Activated CD4-positive, alpha-beta T cell treated with anti-CD3 and anti-CD28 coated beads for 48 hours (primary cell): ENCODE measurements around the gene REEP3.
"Not testable (repeated sequence)": the region's sequence is repeated elsewhere in the genome, so short reads cannot be mapped to it uniquely, and the experiment has no call there.

Experiments
- DNase-seq: peaks from one replicate; pipeline ENCODE4 v3.0.0-alpha.2; 2020

Gene REEP3

DNA sequence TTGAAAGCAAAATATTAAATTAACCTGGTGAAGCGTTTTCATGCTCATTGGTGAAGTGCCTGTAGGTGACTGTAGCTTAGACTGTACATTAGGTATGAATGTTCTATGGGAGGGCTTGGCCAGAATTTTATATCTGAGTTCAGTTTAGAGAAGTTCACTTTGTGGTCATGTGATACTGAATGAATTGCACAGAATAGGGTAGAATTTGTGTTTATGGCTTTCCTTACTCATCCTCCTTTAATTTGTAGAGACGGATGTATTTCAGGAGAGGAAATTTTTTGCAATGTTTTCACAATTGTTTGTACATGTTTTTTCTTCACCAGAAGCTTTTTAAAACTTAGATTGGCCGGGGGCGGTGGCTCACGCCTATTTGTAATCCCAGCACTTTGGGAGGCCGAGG, 32.3 kb downstream of the REEP3 start:
- DNase-seq: no peak

- DNase-seq: no peak
Observed at GRCh38 chr10:63554657-63555056, 33.5 kb downstream of the REEP3 start.

- no peak for DNase-seq
Observed at GRCh38 chr10:63555330-63555729, 34.1 kb downstream of the REEP3 start.

DNA sequence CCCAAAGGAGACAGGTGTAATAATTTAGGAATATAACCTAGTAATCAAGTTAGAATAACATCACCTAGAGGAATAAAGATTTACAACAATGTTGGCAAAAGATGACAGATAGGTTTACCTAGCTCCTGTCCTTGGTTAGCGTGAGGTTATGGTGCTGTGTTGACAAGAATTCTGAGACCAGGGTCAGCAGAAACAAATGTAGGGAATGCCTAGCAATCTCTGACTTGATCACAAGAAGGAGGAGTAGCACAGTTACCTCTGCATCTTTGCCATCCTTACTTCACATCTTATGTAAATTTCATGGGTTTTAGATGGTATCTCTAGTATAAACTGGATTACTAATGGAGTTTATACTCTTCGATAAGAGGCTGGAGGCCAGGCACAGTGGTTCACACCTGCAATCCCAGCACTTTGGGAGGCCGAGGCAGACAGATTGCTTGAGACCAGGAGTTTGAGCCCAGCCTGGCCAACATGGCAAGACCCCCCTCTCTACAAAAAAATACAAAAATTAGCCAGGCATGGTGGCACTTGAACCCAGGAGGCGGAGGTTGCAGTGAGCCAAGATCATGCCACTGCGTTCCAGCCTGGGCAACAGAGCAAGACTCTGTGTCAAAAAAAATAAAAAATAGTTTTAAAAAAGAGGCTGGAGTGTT, 37.1 kb downstream of the REEP3 start:
- no peak for DNase-seq

- no peak for DNase-seq
Observed at GRCh38 chr10:63561341-63561740, 40.1 kb downstream of the REEP3 start.

GRCh38 chr10:63562391-63562790, 41.2 kb downstream of the REEP3 start:
- DNase-seq: no peak

GRCh38 chr10:63562857-63563256, 41.7 kb downstream of the REEP3 start:
- DNase-seq: no peak

DNA sequence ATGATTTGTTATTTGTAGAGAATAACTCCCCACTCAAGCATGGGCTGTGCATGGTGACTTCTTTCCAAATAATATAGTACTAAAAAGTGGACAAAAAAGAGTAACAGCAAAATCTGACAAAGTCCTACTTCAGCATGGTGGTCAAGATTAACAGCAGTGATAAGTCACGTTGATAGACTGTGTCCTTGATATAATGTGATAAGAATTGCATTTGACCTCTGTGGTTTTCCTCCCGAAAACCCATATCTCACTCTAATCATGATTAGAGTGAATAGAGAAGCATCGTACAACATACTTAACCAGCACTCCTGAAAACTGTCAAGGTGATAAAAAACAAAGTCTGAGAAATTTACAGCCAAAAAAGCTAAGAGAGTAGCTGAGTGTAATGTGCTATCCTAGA, 42.4 kb downstream of the REEP3 start:
- DNase-seq: no peak

GRCh38 chr10:63564731-63565130, 43.5 kb downstream of the REEP3 start:
- not testable (repeated sequence) for DNase-seq

DNA sequence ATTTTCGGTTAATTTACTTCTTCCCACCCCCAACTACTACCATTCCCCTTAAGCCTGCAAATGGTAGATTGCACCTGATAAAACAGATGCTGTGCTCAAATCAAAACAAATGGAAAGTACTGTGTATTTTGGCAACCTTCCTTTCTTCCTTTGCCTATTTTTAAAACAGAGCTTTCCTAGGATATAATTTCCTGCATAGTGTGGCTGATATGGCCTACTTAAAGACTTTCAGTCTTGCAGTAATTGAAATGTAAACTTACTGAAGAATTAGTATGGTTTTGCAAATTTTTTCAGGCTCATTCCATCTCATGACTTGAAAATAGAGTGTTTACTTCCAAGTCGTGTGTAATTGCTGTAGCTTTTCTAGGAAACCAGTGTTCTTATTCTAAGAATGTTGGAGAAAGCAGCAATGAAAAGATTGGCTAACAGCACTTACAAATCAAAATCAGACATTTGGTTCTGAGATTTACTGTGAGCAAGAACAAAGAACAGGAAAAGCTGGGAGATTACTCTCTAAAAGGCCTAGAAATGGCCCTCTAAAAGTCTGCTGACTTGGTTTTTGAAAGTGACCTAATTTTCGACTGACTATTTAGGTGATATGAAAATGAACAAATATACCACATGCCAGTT, 52.0 kb downstream of the REEP3 start:
- DNase-seq: no peak

GRCh38 chr10:63574011-63574410, 52.8 kb downstream of the REEP3 start:
- DNase-seq: no peak

GRCh38 chr10:63576501-63576900, 55.3 kb downstream of the REEP3 start:
- no peak for DNase-seq

- DNase-seq: no peak
Observed at GRCh38 chr10:63578501-63578900, 57.3 kb downstream of the REEP3 start.

DNA sequence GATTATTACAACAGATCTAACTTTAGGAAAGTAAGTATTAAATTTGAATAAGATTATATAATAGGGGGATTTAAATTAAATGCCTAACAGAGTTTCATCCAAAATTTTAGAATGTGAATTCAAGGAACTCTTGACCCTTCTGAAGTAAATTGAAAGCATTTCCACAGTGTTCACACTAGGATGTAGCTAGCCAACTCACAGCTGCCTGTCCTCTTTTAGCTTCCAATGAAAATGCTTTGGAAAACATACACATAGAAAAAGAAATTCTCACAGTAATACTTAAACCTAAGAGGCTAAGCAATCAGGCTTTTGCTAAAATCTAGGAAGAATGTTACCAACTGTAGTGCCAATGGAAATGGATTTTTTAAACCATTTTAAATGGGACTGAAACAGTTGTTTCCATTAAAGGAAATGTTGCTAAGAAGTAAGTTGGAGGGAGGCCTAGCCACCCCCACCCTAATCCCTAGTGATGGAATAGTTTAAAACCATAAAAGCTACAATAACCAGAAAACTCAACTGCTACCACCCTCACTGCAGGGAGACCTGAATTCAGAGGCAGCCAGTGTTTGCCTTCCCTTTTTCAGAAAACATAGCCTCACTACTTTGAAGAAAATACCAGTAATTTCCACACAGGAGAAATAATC, 58.3 kb downstream of the REEP3 start:
- DNase-seq: no peak

GRCh38 chr10:63582690-63583089, 61.5 kb downstream of the REEP3 start:
- no peak for DNase-seq

GRCh38 chr10:63583397-63583796, 62.2 kb downstream of the REEP3 start:
- DNase-seq: no peak

DNA sequence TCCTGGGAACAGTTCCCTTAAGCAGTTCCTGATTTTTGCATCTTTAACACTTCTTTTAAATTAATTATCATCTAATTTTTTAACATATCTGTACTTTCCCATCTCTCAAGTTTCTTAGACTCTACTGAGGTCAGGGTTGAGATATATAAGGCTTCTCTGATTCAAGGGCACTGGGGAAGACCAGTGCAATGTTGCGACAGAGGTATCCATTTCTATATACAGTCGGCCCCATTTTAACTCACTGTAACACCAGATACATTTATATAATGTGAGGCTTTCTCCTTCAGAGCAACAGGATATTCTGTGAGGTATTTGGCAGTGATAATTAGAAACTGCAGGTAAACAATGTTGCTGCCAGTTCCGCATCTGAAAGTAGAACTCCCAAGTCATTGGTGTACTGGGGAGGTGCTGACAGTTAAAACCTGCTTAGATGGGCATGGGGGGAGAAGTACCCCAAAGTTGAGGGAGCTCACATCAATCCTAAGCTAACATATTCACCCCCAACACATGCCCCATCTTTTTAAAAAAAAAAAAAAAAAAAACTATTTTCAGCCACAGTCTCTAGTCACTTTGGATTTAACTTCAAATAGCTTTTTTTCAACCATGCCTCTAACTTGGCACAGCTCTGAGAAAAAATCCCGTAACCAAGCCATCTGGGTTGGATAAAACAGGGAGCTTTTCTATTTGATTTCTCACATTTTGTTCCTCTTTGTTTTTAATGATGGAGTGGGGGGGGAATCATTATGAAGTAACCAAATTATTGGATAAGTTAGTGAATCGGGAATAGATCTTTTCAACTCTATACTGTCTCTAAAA, 62.9 kb downstream of the REEP3 start:
- DNase-seq: no peak

- no peak for DNase-seq
Observed at GRCh38 chr10:63584725-63585035, 63.5 kb downstream of the REEP3 start.

- no peak for DNase-seq
Observed at GRCh38 chr10:63585041-63585440, 63.8 kb downstream of the REEP3 start.

GRCh38 chr10:63586043-63586442, 64.8 kb downstream of the REEP3 start:
- DNase-seq: no peak

DNA sequence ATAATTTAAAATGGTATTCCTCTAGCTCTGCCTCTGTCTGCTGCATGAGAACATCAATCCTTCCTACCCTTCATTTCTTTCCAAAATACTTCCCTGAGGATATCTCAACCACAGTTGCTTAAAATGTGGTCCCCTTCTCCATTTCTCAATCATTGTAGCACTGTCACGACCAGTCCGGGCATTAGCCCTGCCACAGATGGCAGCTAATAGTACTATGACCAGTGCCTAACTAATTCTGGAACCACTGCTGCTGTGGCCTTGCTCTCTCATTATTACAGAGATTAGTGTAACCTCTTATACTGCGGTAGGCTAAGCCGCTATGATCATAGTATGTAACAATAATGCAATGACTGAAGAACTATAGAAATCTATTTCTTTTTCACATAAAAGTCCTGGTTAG, 66.0 kb downstream of the REEP3 start:
- no peak for DNase-seq

DNA sequence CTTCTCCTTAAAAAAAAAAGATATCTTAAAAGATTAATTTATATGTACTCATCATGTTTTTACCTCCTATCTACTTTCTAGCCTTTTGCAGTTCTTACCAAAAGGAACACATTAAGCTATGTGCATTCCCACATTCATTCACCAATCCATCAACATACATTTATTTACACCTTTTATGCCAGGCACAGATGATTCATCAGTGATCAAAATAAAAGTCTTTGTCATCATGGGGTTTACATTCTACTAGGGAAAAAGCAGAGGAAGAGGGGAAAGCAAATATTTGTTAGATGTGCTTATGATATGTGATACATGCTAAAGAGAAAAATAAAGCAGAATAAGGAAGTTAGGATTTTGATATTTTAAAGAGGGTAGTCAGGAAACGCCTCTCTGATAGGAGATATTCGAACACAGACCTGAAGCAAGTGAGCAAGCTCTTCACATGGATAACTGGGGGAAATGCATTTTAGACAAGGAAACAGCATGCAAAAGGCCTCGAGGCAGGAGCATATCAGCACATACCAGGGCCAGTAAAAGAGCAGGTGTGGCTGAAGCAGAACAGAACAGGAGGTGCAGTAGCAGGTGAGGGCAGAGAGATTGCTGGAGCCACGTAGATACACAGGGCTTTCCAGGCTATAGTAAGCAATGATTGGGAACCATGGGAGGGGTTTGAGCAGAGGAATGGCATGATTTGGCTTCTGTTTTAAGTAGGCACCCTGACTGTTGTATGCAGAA, 67.4 kb downstream of the REEP3 start:
- no peak for DNase-seq
